Measurements from ENCODE around the gene CELF6. TPM values are rescaled to one million over a fixed set of nuclear protein-coding genes. Genes with fewer than 3 reads are reported as not detected.

The CELF6 gene
- polyA plus RNA-seq, 1 of the 3 experiments (the other 2 are of a cell fraction), result 0.20 TPM

- no peak overlapping the region for H2AFZ ChIP-seq (ENCODE audit: low read depth)
- POLR2A ChIA-PET, result interaction anchor here (0.6 kb wide), 1 partner anchor 18 kb away, joined by 3 read pairs; the partner anchor contains the start of gene CELF6
- CTCF ChIA-PET, result interaction anchor here (0.6 kb wide), 1 partner anchor 23 kb away, joined by 3 read pairs; no protein-coding TSS in a partner anchor
- no peaks in the 10 kb centered on the region for H3K9me3 ChIP-seq
- H3K9me2 ChIP-seq, result no peaks in the 10 kb centered on the region
- peaks cover 0 to 10% of the 10 kb centered on the region in 2 experiments for H3K4me1 ChIP-seq (ENCODE audit: control insufficient read depth in 1 of 2, insufficient read depth in 2 of 2, low read depth in 1 of 2, low read length in 1 of 2)
- TF ChIP-seq GABPA (IDR thresholded peaks at IDR 0.05; ENCODE audit: low read depth) (no peak), MAX (IDR thresholded peaks at IDR 0.05; ENCODE audit: low read depth) (no peak), MEF2A (IDR thresholded peaks at IDR 0.05; ENCODE audit: borderline replicate concordance, low read depth) (no peak), NRF1 (IDR thresholded peaks at IDR 0.05; ENCODE audit: low read depth, low read length) (no peak), GATA2 (CRISPR knock-in tag; IDR thresholded peaks at IDR 0.05) (no peak), ELF1 (IDR thresholded peaks at IDR 0.05) (no peak), TAF1 (IDR thresholded peaks at IDR 0.05; ENCODE audit: borderline replicate concordance, low read depth, low read length) (no peak), RXRA (IDR thresholded peaks at IDR 0.05; ENCODE audit: borderline replicate concordance, low read depth) (no peak), EZH2phosphoT487 (IDR thresholded peaks at IDR 0.05; ENCODE audit: borderline replicate concordance, low read depth) (no peak), FOXJ3 (CRISPR knock-in tag; IDR thresholded peaks at IDR 0.05) (no peak), JUND (IDR thresholded peaks at IDR 0.05) (no peak), MXI1 (IDR thresholded peaks at IDR 0.05; ENCODE audit: low read depth, low read length) (no peak), CHD2 (IDR thresholded peaks at IDR 0.05; ENCODE audit: low read length, partially characterized antibody) (no peak), FOSL2 (IDR thresholded peaks at IDR 0.05; ENCODE audit: borderline replicate concordance, low read depth) (no peak), PBX3 (IDR thresholded peaks at IDR 0.05) (no peak), SIN3A (IDR thresholded peaks at IDR 0.05; ENCODE audit: borderline replicate concordance, low read depth, low read length) (no peak)
- TF ChIP-seq, protein P1, sequence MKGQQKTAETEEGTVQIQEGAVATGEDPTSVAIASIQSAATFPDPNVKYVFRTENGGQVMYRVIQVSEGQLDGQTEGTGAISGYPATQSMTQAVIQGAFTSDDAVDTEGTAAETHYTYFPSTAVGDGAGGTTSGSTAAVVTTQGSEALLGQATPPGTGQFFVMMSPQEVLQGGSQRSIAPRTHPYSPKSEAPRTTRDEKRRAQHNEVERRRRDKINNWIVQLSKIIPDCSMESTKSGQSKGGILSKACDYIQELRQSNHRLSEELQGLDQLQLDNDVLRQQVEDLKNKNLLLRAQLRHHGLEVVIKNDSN (IDR thresholded peaks at IDR 0.05; ENCODE audit: borderline replicate concordance, low read depth), result no peak
- no peak for DNase-seq
- 100% methylated on average over 2 of the region's 2 CpGs for WGBS (ENCODE audit: low lambda C conversion rate)
- no peaks in the 10 kb centered on the region; the same call in 1 of the 2 replicates for H4K20me1 ChIP-seq (ENCODE audit: insufficient read depth)
- peaks cover 0 to 6% of the 10 kb centered on the region in 2 experiments for H3K36me3 ChIP-seq (replicated peaks in 1 of 2; ENCODE audit: control insufficient read depth in 1 of 2, insufficient read depth in 2 of 2, low read length in 1 of 2)
- no peak overlapping the region for H3K4me2 ChIP-seq
- H3K9ac ChIP-seq, result no peak overlapping the region
- H3K79me2 ChIP-seq (ENCODE audit: insufficient read depth), result no peaks in the 10 kb centered on the region
- peaks cover 30% of the 10 kb centered on the region for H3F3A ChIP-seq (replicated peaks; ENCODE audit: insufficient read depth)
- no peaks in the 10 kb centered on the region for H3K27me3 ChIP-seq (ENCODE audit: insufficient read depth)
- H3K4me3 ChIP-seq (ENCODE audit: low read depth in 2 of 2, low read length in 1 of 2), result no peak overlapping the region
- no peak overlapping the region for H3K27ac ChIP-seq (ENCODE audit: low read depth in 2 of 2, low read length in 1 of 2)
Observed at GRCh38 chr15:72338148-72338547, 18.2 kb upstream of the CELF6 start.

DNA sequence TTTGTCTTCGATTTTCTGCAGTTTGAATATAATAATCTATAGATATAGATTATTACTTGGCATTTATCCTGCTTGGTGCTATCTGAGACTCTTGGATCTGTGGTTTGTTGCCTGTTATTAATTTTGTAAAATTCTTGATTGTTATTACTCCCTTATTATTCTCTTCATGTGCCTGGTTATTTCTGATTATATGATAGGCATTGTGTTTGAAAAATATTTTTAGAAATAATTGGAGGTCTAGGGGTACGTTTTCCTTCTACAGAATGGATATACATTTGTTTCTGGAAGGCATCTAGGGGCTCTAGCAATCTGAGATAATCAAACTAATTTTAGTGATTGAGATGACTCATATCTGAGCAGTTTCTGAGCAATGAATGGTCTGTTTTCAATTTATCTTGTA lies 14.9 kb upstream of the CELF6 start:
- Histone ChIP-seq H3K79me2 (ENCODE audit: insufficient read depth) (no peaks in the 10 kb centered on the region), H3K36me3 (replicated peaks in 1 of 2; ENCODE audit: control insufficient read depth in 1 of 2, insufficient read depth in 2 of 2, low read length in 1 of 2) (peaks cover 0 to 6% of the 10 kb centered on the region in 2 experiments), H2AFZ (ENCODE audit: low read depth) (no peak overlapping the region), H3K9me3 (no peaks in the 10 kb centered on the region), H3F3A (replicated peaks; ENCODE audit: insufficient read depth) (peaks cover 9% of the 10 kb centered on the region), H3K27me3 (ENCODE audit: insufficient read depth) (no peaks in the 10 kb centered on the region), H3K9ac (no peak overlapping the region), H3K4me2 (no peak overlapping the region), H3K9me2 (no peaks in the 10 kb centered on the region), H3K4me1 (ENCODE audit: control insufficient read depth in 1 of 2, insufficient read depth in 2 of 2, low read depth in 1 of 2, low read length in 1 of 2) (peaks cover 0 to 9% of the 10 kb centered on the region in 2 experiments), H3K4me3 (ENCODE audit: low read depth in 2 of 2, low read length in 1 of 2) (no peak overlapping the region), H4K20me1 (ENCODE audit: insufficient read depth) (no peaks in the 10 kb centered on the region), H3K27ac (ENCODE audit: low read depth in 2 of 2, low read length in 1 of 2) (no peak overlapping the region)
- no peak for TF ChIP-seq MEF2A (IDR thresholded peaks at IDR 0.05; ENCODE audit: borderline replicate concordance, low read depth)
- CTCF ChIA-PET, result no interaction called here
- DNase-seq, result no peak
- WGBS (ENCODE audit: low lambda C conversion rate), result 60% methylated on average over 2 of the region's 2 CpGs
- POLR2A ChIA-PET, result no interaction called here
